ENCODE data around the gene DLGAP1.

Gene DLGAP1

DNA sequence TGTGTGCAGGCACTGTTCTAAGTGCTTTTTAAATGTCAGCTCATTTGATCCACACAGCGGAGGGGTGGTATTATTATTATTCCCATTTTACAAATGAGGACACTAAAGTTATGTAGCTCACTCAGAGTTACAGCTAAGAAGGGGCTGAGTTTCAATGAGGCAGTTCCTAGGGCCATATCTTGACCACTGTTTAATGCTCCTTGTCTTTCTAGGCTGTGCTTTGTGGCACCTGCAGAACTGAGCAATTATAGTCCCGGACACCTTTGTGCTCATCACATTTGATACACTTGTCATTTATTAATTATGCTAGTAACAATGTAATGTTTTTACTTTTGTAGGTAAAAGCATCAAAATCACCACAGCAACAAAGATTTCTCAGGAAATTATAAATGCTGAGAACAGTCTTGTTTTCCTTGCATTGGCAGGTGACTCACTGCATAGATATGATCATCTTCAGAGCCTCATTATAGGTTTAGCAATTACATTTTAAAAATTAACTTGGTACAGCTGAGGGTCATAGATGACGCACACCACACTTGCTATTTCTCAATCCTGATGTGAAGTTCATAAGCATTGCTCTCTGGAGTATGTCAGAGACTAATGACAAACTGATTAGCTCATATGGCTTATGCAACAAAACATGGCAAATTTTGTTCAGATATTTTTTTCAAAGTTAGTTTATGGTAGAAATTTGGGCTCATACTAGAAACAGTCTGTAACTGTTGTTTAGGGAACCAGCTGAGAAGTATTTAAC, 638.3 kb downstream of the DLGAP1 start:
- DNase-seq (ENCODE audit: low spot score) = no peak

DNA sequence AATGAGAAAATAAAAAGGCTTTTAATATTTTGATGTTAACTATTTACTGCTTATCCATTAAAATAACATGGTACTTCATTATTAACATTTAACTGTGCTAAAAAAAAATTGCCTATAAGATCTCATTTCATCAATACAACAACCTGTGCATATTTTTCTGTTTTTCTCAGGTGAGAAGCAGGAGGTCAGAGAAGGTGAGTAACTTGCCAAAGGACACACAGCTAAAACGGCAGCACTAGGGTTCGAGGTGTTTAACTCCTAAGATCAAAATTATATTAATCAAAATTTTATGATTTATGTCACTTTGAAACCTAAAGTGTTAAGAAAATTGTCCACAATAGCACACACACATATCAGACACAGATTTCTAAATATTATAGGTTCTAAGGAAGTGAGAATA, 639.1 kb downstream of the DLGAP1 start:
- DNase-seq (ENCODE audit: low spot score) = no peak

DNA sequence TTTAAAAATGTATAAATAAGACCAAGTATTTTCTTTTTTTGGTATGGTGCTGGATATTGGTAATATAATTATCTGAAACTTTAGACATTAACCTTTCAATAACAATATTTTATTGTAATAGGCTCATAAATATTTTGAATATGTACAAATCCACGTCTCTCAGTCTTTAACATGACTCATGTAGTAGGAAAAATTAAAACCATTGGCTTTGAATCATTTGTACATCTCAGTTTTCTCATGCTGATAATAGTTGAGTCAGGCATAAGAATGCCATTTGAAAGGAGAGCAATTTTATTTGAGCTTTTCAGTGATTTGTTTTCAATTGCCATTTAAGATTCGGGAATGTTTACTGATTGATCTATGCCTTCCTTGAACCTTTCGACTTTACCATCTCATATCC, 640.3 kb downstream of the DLGAP1 start:
- DNase-seq (ENCODE audit: low spot score) = no peak

DNA sequence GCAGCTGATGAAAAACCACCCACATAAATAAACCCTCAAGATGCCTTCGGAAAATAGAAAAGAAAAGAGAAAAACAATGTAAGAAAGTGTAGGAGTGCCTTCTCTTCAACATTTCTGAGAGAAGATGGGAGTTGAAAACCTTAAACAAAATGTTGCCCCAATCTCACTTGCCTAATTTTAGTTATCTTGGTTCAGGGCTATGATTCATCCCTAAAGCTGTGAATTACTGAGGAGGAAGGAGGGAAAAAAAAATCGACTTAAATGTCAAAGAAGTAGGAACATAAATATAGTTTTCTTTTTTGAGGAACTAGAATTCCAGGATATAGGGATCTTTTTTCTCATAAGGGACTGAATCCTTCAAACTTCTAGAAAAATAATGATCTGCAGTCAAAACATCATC, 644.8 kb downstream of the DLGAP1 start:
- no peak for DNase-seq (ENCODE audit: low spot score)

DNA sequence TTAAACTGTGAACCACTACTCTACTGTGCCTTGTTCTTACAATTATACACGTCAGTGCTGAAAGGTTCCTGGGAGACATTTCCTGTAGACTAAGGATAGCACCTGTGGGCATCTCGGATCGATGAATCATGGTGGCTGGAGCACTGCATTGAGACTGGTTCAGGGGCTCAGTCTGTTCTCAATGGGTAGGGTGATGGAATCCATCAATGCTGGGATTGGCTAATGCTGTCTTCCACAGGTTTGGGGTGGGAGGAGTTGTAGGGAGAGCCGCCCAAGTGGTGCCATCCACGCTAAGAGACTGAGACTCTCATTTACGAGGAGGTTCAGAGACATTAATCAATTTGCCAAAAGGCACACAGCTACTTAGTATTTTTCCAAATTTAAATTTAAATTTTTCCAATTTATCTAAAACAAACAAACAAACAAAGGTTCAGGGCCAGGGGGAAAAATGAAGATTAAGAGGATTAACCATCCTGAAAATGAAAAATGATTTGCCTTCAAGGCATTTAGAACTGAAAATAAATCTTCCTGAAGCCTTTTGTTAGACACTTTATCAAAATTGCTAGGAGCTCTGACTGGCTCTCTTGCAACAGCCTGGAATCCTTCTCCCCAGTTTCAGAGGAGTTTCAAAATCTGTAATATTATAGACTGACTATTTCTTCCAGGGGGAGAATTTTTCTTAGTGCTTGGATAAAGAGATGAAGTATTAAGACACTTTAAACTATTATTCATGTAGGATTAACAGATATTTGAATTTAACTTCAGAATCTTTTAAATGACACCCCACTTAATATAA, 645.9 kb downstream of the DLGAP1 start:
- DNase-seq (ENCODE audit: low spot score) = no peak

DNA sequence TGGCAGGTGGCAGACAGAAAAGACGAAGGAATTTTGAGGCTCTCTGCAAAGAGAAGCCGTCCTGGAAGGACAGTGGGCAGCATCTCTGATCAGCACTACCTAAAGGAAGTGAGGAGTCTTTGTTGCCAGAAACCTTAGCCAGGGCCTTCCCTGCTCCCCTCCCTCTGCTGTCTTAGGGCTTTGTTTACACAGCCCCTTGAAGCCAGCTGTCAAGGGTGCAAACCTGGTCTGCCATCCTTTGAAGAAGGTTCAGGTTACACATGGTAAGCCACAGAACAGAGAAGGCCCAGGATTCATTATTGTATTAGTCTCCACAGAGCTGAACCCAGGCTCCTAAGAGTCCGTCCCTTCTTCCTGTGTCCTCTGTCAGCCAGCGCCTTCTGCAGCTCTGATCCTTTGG, 648.5 kb downstream of the DLGAP1 start:
- DNase-seq (ENCODE audit: low spot score) = no peak

DNA sequence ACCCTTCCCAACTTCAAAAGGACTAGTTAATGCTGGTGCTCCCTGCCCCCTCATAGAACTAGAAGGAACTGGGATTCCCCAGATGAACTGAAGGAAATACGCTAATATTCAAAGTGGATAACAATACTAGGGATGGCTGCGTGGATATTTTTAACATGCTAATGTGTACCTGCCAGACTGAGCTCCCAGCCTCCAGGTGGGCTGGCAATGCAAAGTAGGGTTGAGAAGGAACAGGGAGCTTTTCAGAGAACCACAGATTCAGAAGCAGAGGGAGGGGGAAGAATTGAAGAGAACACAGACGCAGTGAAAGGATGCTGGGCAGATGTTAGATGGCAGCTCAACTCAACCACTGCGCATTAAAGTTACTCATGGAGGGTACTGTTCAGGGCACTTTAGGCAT, 650.8 kb downstream of the DLGAP1 start:
- no peak for DNase-seq (ENCODE audit: low spot score)

DNA sequence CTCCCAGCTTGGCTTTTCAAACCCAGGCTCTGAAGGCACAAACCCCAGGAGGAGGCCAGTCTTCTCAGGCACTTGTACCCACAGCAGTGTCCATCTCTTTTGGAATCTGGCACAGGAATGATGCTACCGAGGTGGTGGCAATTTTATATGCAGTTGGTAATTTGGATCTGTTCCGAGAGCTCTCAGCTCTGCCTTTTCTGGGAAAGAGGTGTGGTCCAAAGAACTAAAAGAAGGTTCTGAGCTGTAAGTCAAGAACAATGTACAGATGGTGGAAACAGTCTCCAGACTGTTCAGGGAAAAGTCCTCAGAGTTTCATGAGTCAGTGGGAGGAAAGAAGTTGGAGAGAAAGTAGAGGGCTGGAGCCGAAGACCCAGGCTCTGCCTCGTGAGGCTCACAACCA, 651.8 kb downstream of the DLGAP1 start:
- no peak for DNase-seq (ENCODE audit: low spot score)

DNA sequence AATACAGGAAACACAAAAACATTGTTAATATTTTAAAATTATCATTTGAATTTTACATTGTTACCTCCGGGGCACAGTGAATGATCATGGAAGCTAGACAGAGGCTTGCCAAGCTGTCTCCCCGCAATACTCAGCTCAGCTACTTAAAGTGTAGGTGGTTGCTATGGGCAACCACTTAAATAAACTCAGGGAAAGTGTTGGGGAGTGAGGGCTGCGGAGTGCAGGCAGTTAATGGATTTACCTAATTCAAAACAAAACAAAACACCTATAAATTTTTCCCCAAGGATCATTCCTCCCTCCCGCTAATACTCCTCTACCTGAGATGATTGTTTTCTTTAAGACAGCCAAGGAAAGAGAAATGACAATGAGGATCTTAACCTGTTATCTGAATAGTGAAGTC, 655.6 kb downstream of the DLGAP1 start:
- DNase-seq (ENCODE audit: low spot score) = no peak

DNA sequence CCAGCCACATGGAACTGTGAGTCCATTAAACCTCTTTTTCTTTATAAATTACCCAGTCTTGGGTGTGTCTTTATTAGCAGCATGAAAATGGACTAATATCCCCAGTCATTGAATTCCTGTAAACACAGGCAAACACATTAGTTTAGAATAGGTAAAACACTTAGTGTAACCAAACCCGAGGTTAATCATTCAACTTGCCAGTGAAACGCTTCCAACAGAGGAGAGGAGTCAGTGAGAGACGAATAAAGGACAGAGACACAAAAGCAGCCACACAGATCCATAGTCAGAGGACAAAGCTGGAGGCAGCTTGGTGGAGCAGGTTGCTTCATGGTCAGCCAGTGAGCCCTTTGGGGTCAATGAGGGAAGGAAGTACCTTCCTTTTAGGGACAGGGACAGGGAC, 657.1 kb downstream of the DLGAP1 start:
- DNase-seq (ENCODE audit: low spot score) = no peak

DNA sequence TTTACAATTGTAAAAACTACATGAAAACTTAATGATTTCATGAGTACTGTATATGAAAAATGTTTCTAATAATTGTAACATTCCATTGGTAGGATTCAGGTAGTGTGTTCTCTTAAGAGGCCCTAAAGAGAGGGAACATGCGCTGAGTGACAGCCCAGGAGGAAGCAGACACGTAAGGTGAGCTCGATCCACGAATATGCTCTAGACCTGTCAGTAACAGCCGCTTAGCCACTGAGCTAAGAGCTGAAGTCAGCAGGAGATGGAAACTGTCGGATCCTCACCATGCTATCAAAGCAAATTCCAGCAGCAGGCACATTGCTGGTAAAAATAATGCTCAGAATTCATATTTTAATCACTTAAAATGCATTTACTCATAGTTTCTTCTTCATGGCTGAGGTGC, 658.7 kb downstream of the DLGAP1 start:
- DNase-seq (ENCODE audit: low spot score) = no peak

DNA sequence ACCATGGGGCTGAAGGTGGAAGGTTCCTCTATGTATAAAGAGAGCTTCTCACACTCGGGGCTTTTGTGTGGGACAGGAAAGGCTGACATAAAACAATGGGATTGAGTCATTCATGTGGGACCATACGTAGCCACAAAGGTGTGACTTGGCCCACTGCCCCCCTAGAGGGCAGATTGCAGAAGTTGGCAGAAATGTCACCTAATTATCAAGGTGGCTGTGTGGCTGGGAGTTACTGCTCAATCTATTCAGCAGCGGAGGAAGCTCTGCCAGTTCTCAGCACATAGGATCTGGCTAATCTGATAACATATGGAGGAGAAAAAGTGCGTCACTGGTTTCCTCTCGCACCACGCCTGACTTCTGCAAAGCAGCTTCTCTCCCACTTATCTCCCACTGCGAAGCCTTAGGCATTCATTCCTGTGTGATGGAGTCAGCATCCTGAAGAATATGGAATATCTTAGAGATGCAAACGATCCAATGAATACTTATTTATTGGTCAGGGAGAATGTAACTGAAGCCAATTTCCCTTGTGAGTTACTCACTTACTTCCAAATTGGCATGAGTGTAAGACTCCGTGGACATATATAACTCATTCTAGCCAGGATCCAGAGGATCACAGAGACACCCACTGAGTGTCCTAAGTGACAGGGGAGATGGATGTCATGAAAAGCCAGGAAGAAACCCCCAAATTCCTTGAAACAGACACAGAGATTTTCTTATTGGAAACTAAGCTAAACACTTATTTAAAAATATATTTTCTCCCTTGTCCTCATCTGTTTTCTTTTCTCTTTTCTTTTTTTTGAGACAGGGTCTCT, 660.4 kb downstream of the DLGAP1 start:
- DNase-seq (ENCODE audit: low spot score) = no peak

DNA sequence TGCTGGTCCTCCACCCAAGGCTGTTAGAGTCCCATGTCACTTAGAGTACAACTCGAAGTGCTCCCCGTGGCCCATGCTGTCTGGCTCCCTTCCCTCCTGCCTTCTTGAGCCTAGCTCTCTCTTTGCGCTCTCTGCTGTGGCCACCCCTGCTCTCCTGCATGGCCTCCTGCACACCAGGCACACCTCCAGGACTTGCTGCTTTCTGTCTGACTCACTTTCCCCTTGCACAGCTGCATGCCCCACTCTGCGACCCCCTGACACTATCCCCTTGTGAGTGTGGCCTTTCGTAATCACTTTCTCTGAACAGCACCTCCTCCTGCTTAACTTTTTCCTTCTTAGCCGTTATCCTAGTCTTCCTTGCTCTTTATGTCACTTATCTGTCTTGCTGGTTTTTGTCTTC, 661.6 kb downstream of the DLGAP1 start:
- no peak for DNase-seq (ENCODE audit: low spot score)

DNA sequence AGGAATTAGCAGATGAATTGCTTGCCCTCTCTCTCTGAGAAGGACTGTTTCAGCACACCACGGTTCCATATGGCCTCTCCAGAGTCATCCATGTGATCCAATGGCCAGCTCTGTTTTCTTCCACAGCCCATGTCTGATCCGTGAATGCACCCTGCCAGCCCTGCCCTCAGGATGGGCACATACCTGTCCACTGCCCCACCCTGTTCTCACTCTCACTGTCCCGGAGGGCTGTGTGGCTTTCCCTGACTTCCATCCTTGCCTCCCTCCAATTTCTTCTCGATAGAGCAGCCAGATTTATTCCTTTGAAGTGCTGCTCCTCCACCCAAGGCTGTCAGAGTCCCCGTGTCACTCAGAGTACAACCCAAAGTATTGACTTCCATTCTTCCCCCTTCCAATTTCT, 662.0 kb downstream of the DLGAP1 start:
- DNase-seq (ENCODE audit: low spot score) = no peak

DNA sequence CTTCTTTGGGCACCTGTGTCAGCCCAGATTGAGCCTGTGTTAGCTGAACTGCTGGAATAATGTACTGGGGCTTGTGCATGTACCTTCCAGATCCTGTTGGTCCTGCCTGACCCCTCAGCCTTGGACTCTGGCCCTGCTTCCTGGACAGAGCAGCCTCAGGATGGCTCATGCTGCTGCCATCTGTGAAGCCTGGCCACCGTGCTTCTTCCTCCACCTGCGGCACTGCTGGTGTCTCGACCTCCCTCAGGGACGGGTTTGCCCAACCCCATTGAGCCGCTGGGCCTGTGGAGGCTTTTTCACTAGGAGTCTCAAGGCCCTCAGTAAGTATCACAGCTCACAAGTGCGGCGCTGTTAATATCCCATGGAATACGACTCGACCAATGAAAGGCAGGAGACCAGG, 662.4 kb downstream of the DLGAP1 start:
- no peak for DNase-seq (ENCODE audit: low spot score)

DNA sequence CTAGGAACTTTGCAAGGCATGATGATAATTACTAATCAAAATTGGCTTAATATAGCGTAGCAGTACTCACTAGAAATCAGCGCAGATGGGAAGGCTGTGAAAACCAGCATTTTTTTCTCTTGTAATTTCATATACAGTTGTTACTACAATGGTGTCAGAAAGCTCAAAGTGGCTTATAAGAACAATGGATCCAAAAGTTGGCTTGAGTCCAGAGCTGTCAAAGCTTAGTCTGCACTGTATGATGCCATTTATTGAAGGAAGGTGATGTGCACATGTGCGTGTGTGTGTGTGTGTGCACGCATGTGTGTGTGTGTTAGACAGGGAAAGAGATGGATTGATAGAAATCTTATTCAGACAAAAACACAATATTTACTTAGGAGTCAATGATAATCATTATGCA, 663.9 kb downstream of the DLGAP1 start:
- DNase-seq (ENCODE audit: low spot score) = no peak

DNA sequence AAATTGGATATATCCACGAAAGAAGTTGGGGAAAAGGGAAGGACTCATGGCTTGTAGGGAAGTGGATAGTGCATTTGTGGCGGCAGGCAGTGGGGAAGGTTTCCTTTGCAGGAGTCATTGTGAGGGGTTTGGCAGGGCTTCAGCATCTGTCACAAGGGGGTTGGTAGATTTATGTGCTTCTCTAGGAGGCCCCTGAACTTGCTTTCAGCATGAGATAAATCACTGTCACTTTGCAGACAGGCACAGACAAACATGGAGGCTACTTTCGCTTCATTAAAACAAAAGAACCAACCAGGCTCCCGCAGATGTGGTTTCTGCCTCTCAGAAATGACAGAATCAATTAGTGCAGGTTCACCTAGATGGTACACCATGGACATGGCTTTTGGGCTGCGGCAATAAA, 664.4 kb downstream of the DLGAP1 start:
- no peak for DNase-seq (ENCODE audit: low spot score)

DNA sequence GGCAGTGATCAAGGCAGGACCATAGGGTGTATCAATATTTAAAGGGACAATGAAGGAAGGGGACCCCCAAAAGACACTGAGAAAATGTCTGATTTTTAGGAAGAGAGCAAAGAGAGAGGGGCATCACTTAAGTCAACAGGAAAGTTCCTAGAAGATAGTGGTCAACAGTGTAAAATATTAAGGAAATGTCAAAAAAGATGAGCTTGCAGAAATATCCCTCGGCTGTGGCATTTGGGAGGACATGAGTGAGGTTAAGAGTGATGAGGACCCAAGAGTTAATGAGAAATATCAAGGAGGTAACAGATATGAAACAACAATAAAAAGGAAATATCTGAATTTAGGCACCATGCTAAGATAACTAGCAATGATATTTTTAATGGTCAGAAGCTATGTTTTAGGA, 665.6 kb downstream of the DLGAP1 start:
- no peak for DNase-seq (ENCODE audit: low spot score)

DNA sequence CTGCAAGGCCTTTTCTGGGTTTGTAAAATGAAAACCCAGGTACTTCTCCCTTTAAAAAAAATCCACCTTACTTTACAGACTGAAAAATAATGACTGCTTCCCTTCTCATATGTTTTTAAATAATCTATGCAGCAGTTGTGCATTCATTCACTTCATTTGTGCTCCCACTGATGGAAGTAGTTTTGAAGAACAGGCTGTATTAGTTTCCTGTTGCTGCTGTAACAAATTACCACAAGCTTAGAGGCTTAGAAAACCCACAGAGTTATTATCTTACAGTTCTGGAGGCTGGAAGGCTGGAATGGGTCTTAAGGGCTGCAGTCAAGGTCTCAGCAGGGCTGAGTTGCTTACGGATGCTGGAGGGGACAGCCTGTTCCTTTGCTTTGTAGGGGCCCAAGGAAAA, 670.2 kb downstream of the DLGAP1 start:
- no peak for DNase-seq (ENCODE audit: low spot score)

DNA sequence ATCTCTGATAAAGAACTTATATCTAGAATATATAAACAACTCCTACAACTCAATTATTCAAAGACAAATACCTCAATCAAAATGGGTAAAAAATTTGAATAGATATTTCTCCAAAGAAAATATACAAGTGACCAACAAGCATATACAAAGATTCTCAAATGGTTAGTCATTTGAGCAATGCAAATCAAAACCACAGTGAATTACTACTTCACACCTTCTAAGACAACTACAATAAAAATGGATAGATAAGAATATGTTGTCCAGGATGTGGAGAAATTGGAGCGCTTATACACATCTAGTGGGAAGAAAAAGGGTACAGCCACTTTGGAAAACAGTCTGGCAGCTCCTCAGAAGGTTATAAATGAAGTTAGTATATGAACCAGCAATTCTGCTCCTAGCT, 672.2 kb downstream of the DLGAP1 start:
- DNase-seq (ENCODE audit: low spot score) = no peak

DNA sequence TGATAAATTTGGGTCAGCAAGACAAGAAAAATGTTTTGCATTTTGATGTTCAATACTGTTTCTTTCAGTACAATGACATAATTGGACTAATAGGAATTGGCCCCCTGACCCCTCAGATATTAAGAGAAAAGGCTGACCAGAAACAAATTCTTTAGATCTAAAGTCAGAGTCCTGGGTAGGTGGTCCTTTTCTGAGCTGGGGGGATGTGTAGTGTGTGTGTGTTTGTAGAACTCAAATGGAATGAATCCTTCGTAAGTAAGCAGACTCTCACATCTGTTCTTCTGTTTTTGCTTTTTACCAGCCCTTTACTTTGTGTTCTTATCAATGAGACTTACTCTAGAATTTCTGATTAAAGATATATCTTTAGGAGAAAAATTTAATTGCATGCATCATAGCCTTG, 677.4 kb downstream of the DLGAP1 start:
- no peak for DNase-seq (ENCODE audit: low spot score)

DNA sequence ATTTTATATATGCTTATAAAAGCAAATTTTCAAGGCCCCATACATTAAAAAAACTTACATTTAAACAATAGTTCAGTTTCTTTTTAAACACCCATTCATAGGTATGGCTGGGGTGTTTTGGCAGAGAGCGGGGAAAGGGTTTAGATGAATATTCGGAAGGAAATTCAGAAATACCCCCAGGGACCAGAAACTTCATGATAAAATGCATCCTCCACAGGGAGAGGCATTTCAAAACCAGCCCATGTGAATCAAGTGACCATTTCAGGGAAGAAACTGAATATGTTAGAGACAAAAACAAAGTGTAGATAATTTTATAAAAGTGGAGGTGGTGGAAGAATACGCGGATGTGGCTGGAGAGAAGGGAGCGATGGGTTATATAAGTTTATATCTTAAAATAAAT, 678.0 kb downstream of the DLGAP1 start:
- no peak for DNase-seq (ENCODE audit: low spot score)

DNA sequence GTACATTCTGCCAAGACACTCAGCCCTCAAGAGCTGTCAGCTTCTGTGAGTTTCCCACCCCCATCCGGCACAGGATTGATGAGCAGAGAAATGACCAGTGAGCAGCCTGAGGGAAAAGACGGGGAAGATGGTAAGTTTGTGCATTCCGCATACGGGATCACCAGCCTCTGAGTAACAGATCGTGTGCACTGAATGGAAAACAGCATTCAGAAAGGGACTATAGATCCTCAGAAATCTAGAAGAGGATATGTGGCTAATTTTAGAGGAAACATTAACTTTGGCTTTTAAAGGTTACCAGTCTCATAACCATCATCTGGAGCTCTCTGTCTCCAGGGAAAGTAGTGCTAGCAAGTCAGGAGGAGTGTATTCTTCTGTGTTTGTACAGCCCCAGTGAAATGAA, 679.1 kb downstream of the DLGAP1 start:
- no peak for DNase-seq (ENCODE audit: low spot score)

Data from globus pallidus (tissue), 1 donor.